ENCODE data around the gene DCBLD2. TPM values are rescaled to one million over a fixed set of nuclear protein-coding genes. Genes with fewer than 3 reads are reported as not detected.

The DCBLD2 gene
- total RNA-seq, 2 experiments from 2014 or later = 1.9 to 2.5 TPM

DNA sequence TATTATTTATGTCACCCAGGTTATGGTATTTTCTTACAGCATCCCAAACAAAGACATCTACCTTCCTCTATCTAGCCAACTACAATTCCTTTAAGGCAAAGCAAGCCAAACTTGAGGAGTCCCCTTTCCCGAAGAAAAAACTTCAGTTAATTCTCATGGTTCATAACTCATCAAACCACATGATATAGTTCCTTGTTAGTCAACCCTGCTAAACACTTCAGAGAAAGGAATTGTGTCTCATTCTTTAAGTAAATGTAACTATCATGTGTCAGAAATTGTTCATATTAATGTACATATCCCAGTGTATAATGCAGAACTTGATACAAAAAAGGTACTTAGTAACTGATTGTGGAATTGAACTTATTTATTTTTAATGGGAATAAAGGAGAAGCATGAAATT lies 93.9 kb downstream of the DCBLD2 start:
- Mint-ChIP-seq H3K36me3 (ENCODE audit: low read depth) (peaks cover 17% of the 10 kb centered on the region), H3K4me3 (no peak overlapping the region), H3K4me1 (no peaks in the 10 kb centered on the region), H3K27ac (no peak overlapping the region), H3K9me3 (ENCODE audit: low read depth) (no peaks in the 10 kb centered on the region), H3K27me3 (no peaks in the 10 kb centered on the region)
- CTCF ChIA-PET = no interaction called here
- DNase-seq (no peak), ATAC-seq (no peak)
- intact Hi-C loops (cut with DNase I, micrococcal nuclease) = no loop called here
- POLR2A ChIA-PET = no interaction called here

DNA sequence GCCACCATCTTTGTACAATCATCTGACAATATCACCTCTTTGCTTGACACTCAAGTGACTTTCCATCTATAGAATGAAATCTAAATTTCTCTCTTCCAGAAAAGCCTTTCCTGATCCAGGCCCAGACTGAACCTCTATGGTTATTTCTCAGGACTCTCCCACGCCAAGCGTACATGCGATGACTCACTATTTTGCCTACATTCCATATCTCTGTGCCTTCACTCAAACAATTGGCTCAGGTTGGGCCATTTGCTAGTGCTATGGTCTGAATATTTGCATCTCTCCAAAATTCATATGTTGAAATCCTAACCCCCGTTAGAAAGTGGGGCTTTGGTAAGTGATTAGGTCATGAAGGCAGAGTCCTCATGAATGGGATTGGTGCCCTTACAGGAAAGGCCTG lies 94.5 kb downstream of the DCBLD2 start:
- CTCF ChIA-PET = no interaction called here
- POLR2A ChIA-PET = no interaction called here
- Mint-ChIP-seq H3K4me1 (no peaks in the 10 kb centered on the region), H3K27ac (no peak overlapping the region), H3K9me3 (ENCODE audit: low read depth) (no peaks in the 10 kb centered on the region), H3K36me3 (ENCODE audit: low read depth) (peaks cover 17% of the 10 kb centered on the region), H3K27me3 (no peaks in the 10 kb centered on the region), H3K4me3 (no peak overlapping the region)
- intact Hi-C loops (cut with DNase I, micrococcal nuclease) = no loop called here
- DNase-seq (no peak), ATAC-seq (no peak)

DNA sequence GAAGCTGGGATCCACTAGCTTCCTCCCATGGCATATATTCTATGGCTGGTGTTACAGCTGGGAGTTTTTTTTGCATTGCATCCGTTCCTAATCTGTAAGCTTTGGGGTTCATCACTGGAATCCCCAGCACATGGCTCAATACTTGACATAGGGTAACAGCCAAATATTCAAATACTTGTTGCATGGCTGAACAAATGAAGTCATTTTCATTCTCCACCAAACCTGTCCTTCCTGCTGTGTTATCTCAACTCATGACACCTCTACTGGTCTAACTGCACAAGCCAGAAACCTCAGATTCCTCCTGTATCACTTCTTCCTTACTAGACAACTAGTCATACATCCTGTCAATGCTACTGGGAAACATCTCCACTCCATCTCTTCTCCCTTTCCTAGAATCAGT lies 95.0 kb downstream of the DCBLD2 start:
- Mint-ChIP-seq H3K4me3 (no peak overlapping the region), H3K27me3 (no peaks in the 10 kb centered on the region), H3K9me3 (ENCODE audit: low read depth) (no peaks in the 10 kb centered on the region), H3K27ac (no peak overlapping the region), H3K4me1 (no peaks in the 10 kb centered on the region), H3K36me3 (ENCODE audit: low read depth) (peaks cover 17% of the 10 kb centered on the region)
- POLR2A ChIA-PET = no interaction called here
- CTCF ChIA-PET = interaction anchor here (0.6 kb wide), 1 partner anchor 113 kb away, joined by 3 read pairs; no protein-coding TSS in a partner anchor
- ATAC-seq = no peak
- intact Hi-C loops (cut with DNase I, micrococcal nuclease) = no loop called here
- no peak for DNase-seq

DNA sequence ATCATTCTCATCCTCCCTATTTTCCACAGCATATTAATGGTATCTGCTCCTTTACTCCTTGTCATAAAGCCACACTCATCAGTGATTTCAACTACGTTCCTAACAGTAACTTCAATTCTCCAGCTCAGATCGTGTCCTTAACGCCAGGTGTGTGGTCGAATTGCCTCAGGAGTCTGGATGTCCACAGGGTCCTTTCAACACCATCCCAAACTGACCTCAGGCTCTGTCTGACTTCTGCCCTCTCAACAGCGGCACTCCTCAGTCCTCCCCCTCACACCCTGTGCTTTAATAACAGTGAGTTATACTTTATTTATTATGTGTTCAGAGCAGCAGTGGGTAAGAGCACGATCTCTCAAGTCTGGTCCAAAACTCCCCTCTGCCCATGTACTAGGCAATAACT lies 95.9 kb downstream of the DCBLD2 start:
- Mint-ChIP-seq H3K27me3 (no peaks in the 10 kb centered on the region), H3K4me1 (no peaks in the 10 kb centered on the region), H3K9me3 (ENCODE audit: low read depth) (no peaks in the 10 kb centered on the region), H3K27ac (no peak overlapping the region), H3K4me3 (no peak overlapping the region), H3K36me3 (ENCODE audit: low read depth) (peaks cover 17% of the 10 kb centered on the region)
- ChIA-PET POLR2A (no interaction called here), CTCF (interaction anchor here (0.5 to 0.9 kb wide), 4 partner anchors 12 to 212 kb away, joined by 3 read pairs; partner anchors contain the start of gene CPOX)
- ATAC-seq = no peak
- intact Hi-C loops (cut with DNase I, micrococcal nuclease) = no loop called here
- DNase-seq = no peak

DNA sequence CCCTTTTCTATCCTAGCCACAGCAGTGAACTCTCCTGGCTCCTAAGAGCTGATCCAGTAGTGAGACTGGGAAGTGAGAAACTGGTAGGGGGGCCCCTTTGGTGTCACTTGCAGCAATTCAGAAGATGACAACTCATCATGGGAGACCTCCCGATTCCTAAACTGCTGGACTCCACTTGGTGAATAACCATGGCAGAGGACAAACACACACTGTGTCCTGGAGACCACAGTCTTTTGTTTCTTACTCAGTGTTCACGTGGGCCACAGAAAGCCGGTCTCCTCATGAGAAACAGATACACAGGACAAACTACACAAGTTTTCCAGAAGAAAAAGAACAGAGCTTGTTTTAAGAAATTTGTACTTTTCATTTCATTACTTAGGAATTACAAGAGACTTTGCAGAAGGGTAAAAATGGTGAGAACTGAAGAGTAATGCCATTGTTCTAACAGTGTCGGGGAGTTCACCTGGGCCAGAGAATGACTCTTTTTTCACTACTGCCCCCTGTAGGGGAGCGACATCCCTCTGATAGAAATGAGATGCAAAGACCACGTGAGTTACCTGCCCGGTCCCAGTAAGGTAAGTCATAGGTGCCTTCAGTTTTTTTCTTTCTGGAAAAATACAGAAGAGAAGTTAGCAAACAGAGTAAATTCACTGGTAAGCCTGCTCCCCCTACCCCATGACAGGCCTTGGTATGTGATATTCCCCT lies 100.3 kb downstream of the DCBLD2 start:
- intact Hi-C loops (cut with DNase I, micrococcal nuclease) = no loop called here
- no peak for ATAC-seq
- H3K4me1 Mint-ChIP-seq = no peaks in the 10 kb centered on the region

DNA sequence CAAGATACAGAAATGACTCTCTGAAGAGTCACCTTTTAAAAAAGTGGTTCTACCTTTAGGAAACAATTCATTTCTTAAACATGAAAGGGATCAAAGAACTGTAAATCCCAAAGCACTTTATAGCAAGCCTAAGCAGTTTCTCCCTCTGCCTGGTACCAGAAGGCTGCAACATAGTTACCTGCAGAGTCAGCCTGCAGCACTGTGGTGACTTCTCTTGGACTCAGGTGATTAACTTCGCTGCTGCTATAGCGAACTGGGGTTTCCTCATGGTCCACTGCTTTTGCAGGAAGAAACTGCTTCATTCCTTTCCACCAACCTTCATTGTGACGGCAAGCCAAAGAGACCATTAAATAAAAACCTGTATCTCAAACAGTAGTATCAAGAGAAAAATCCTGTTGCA lies 101.1 kb downstream of the DCBLD2 start:
- POLR2A ChIA-PET = no interaction called here
- no peak overlapping the region for H3K27ac Mint-ChIP-seq

More for the DNA sequence above, 100.3 kb downstream of the DCBLD2 start:
- POLR2A ChIA-PET = no interaction called here
- Mint-ChIP-seq H3K9me3 (ENCODE audit: low read depth) (no peaks in the 10 kb centered on the region), H3K27me3 (no peaks in the 10 kb centered on the region), H3K4me3 (no peak overlapping the region), H3K36me3 (ENCODE audit: low read depth) (peaks cover 9% of the 10 kb centered on the region), H3K27ac (no peak overlapping the region)
- CTCF ChIA-PET = no interaction called here
- no peak for DNase-seq

DNA sequence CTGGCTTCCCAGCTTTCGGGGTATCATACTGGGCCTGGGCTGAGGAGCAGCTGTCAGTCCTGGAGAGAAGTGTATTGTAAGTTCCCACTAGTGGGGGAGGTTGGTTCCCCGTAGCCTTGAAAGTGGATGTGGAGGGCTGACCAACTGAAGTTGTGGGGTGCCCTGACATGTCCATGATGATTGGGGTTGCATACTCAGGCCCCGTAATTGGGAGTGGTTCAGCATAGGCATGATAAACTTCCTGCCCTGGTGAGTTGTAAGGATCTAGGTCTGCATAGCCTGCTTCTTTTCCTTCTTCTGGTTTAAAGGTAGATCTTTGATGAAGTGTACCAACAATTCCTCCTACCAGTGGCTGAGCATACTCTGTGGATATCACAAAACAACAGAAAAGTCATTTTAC lies 102.0 kb downstream of the DCBLD2 start:
- Mint-ChIP-seq H3K4me1 (no peaks in the 10 kb centered on the region), H3K36me3 (ENCODE audit: low read depth) (peaks cover 1% of the 10 kb centered on the region), H3K27me3 (no peaks in the 10 kb centered on the region), H3K27ac (no peak overlapping the region), H3K4me3 (no peak overlapping the region), H3K9me3 (ENCODE audit: low read depth) (no peaks in the 10 kb centered on the region)
- POLR2A ChIA-PET = no interaction called here
- CTCF ChIA-PET = no interaction called here
- intact Hi-C loops (cut with DNase I, micrococcal nuclease) = no loop called here
- no peak for ATAC-seq
- DNase-seq = no peak

More for the DNA sequence above, 101.1 kb downstream of the DCBLD2 start:
- Mint-ChIP-seq H3K9me3 (ENCODE audit: low read depth) (no peaks in the 10 kb centered on the region), H3K27me3 (no peaks in the 10 kb centered on the region), H3K36me3 (ENCODE audit: low read depth) (peaks cover 5% of the 10 kb centered on the region), H3K4me3 (no peak overlapping the region), H3K4me1 (no peaks in the 10 kb centered on the region)
- CTCF ChIA-PET = no interaction called here
- intact Hi-C loops (cut with DNase I, micrococcal nuclease) = no loop called here
- ATAC-seq (no peak), DNase-seq (no peak)

DNA sequence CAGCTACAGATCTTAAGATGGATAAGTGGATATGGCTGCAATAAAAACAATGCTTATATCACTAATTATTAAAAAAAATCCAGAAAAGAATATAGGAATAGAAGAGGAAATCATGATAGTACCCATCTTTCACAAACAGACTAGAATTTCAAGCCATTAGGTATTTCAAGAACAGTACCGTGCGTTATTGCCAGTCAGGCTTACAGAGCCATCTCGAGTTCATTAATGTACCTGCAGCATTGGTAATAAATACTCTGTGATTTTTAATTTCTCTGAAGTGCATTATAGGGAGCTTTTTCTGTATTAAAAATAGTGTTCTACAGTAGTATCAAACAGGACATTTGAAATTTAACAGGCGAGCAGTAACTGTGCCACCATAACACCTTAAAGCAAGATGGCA lies 102.7 kb downstream of the DCBLD2 start:
- ChIA-PET CTCF (interaction anchor here (0.5 to 0.9 kb wide), 2 partner anchors 197 to 772 kb away, joined by 3 read pairs; no protein-coding TSS in a partner anchor), POLR2A (no interaction called here)
- intact Hi-C loops (cut with DNase I, micrococcal nuclease) = no loop called here
- ATAC-seq (no peak), DNase-seq (no peak)
- Mint-ChIP-seq H3K4me3 (no peak overlapping the region), H3K9me3 (ENCODE audit: low read depth) (no peaks in the 10 kb centered on the region), H3K27ac (no peak overlapping the region), H3K4me1 (no peaks in the 10 kb centered on the region), H3K36me3 (ENCODE audit: low read depth) (no peaks in the 10 kb centered on the region), H3K27me3 (no peaks in the 10 kb centered on the region)

DNA sequence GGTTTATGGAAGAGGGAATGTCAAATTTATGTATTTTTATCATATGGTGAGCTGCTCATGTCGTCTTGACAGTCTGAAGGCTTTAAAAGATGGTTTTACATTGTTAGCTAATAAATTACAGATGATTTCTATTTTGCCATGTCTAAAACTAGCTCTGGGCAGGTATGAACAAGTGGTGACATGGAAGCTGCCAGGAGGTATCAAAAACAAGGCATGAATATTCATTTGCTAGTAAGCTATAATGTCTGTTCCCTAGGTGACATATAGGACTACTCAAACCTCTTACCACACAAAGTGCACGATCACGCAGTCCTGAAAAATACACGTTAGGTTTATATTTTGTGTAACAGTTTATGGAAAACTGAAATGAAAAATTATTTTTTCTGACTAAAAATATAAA lies 103.6 kb downstream of the DCBLD2 start:
- Mint-ChIP-seq H3K4me3 (no peak overlapping the region), H3K4me1 (no peaks in the 10 kb centered on the region), H3K27me3 (no peaks in the 10 kb centered on the region), H3K9me3 (ENCODE audit: low read depth) (no peaks in the 10 kb centered on the region), H3K27ac (no peak overlapping the region), H3K36me3 (ENCODE audit: low read depth) (no peaks in the 10 kb centered on the region)
- ATAC-seq (no peak), DNase-seq (no peak)
- CTCF ChIA-PET = interaction anchor here (0.9 kb wide), 1 partner anchor 196 kb away, joined by 3 read pairs; no protein-coding TSS in a partner anchor
- POLR2A ChIA-PET = no interaction called here
- intact Hi-C loops (cut with DNase I, micrococcal nuclease) = no loop called here

DNA sequence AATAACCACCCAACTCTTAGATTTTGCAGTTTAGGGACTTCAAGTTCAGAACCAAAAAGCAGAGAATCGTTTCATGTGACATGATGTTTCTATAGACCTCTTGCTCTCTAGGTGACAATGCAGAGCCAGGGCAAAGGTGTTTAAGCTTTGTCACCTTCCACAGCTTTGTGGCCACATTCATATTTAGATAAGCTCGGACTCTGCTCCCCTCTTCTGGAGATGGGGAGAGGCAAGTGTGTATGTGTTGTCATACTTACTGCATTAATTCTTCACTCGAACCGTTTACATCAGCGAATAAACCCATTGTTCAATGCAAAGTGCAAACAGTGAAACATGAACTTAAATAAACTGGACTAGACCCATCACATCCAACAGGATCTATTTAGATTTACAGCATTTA lies 105.2 kb downstream of the DCBLD2 start:
- no peak overlapping the region for H3K27ac Mint-ChIP-seq
- ChIA-PET POLR2A (no interaction called here), CTCF (no interaction called here)
- ATAC-seq (no peak), DNase-seq (no peak)
- no peaks in the 10 kb centered on the region for H3K9me3 Mint-ChIP-seq (ENCODE audit: low read depth)
- intact Hi-C loops (cut with DNase I, micrococcal nuclease) = no loop called here
- H3K4me1 Mint-ChIP-seq = no peaks in the 10 kb centered on the region
- H3K27me3 Mint-ChIP-seq = no peaks in the 10 kb centered on the region
- H3K36me3 Mint-ChIP-seq (ENCODE audit: low read depth) = no peaks in the 10 kb centered on the region
- no peak overlapping the region for H3K4me3 Mint-ChIP-seq

DNA sequence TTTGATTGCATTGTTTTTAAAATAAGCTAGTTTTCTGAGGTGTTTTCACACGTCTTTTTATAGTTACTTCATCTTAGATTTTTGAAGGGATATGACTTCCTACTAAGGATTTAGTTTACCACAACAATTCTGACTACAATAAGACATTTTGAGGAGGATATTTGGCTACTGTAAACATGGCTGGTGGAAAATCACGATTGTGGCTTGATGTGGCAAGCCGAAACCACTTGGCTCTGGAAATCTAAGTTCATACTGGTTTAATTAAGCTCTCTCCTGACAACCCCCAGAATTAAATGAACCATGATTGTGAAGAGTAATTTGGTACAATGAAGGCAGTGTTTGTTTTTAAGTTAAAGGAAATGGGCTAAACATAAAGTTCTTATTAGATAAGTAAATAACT lies 107.5 kb downstream of the DCBLD2 start:
- Mint-ChIP-seq H3K4me3 (no peak overlapping the region), H3K27ac (no peak overlapping the region), H3K27me3 (peaks cover 6% of the 10 kb centered on the region), H3K36me3 (ENCODE audit: low read depth) (no peaks in the 10 kb centered on the region), H3K4me1 (no peaks in the 10 kb centered on the region), H3K9me3 (ENCODE audit: low read depth) (no peaks in the 10 kb centered on the region)
- intact Hi-C loops (cut with DNase I, micrococcal nuclease) = no loop called here
- ChIA-PET CTCF (interaction anchor here (0.6 kb wide), 1 partner anchor 1437 kb away, joined by 3 read pairs; no protein-coding TSS in a partner anchor), POLR2A (no interaction called here)
- DNase-seq = no peak
- ATAC-seq = no peak

DNA sequence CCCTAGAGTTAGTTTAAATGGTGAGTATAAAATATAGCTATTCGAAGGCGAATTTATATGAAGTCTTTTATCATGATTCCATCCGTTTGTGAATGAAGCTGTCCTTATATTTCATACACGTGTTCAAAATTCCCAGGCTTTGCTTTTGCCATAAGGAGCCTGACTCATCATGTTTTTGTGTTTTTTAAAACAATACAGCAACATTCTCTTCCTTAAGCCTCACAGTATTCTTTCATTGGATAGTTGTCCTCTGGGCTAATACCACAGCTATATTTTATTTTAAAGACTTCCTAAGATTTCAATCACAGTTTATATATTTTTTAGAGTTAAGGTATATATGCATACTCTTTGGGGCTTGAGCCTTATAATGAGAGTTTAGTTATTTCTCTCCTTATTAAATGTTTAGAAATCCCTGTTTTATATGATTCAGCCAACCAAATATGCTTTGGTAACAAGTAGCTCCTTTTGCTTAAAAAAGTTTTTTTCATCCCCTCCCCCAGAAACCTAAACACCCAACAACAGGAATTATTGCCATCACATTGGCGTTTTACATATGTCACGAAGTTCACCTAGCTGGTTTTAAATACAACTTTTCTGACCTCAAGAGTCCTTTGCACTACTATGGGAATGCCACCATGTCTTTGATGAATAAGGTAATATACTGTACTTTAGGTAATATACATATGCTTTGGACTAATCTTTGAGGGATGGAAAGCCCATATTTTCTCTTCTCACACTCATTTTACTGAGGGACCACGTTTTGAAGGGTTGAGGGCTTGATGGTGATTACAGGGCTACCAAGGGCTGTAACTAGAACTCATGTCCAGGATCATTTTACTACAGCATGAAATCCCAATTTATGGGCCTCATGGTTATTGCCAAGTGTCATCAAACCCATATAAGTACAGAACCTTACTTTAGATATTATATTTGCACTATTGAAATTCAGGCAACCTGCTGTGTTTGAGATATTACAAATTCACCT lies 109.9 kb downstream of the DCBLD2 start:
- no peak for DNase-seq
- CTCF ChIA-PET = interaction anchor here (0.9 to 1.4 kb wide), 3 partner anchors 13 to 57 kb away, joined by 3 to 6 read pairs (median 3); no protein-coding TSS in a partner anchor
- Mint-ChIP-seq H3K4me1 (no peaks in the 10 kb centered on the region), H3K36me3 (ENCODE audit: low read depth) (no peaks in the 10 kb centered on the region), H3K27ac (no peak overlapping the region), H3K9me3 (ENCODE audit: low read depth) (no peaks in the 10 kb centered on the region), H3K4me3 (no peak overlapping the region), H3K27me3 (peaks cover 6% of the 10 kb centered on the region)
- POLR2A ChIA-PET = no interaction called here
- intact Hi-C loops (cut with DNase I, micrococcal nuclease) = no loop called here
- no peak for ATAC-seq

All from activated CD4-positive, alpha-beta T cell treated with anti-CD3 and anti-CD28 coated beads for 36 hours (primary cell).